Inferior parietal cortex (tissue), 1 donor: ENCODE measurements around the gene GFRA3.
"Not testable (repeated sequence)": the region's sequence is repeated elsewhere in the genome, so short reads cannot be mapped to it uniquely, and the experiment has no call there.

Experiments used
- DNase-seq: peaks from one replicate; pipeline ENCODE4 v3.0.0-alpha.2; 2016; ENCODE audit errors: extremely low spot score

Gene GFRA3, protein sequence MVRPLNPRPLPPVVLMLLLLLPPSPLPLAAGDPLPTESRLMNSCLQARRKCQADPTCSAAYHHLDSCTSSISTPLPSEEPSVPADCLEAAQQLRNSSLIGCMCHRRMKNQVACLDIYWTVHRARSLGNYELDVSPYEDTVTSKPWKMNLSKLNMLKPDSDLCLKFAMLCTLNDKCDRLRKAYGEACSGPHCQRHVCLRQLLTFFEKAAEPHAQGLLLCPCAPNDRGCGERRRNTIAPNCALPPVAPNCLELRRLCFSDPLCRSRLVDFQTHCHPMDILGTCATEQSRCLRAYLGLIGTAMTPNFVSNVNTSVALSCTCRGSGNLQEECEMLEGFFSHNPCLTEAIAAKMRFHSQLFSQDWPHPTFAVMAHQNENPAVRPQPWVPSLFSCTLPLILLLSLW

DNA sequence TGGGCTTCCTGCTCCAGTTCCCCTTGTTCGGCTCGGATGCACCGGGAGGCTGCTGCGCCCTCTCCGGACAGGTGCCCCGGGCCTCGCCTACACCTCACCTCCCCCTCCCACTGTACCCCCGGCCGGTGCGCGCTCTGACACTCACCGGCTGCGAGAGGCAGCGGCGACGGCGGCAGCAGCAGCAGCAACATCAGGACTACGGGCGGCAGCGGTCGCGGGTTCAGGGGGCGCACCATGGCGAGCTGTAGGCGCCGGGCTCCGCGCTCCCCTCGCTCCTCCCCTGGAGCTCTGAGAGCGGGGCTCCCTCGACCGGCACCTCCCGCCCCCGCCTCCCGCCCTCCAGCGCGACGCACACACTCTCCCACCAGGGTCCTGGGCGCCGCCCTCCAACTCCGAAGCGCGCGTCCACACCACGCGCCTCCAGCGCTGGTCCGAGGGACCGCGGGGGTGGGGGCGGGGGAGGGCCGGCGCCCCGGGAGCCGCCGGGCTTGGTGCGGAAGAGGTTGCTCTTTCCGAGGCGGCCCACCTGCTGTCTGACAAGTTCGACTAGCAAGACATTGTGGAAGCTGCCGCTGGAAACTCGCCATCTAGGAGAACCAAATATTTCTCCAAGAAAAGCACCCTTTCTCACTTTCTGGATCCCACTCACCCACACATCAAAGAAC is at the start of gene GFRA3:
TSS of gene GFRA3 (minus strand) at position 433 of the 665 bp plus-strand sequence. CDS start at position 236, 197 bp downstream.
- no peak for DNase-seq

DNA sequence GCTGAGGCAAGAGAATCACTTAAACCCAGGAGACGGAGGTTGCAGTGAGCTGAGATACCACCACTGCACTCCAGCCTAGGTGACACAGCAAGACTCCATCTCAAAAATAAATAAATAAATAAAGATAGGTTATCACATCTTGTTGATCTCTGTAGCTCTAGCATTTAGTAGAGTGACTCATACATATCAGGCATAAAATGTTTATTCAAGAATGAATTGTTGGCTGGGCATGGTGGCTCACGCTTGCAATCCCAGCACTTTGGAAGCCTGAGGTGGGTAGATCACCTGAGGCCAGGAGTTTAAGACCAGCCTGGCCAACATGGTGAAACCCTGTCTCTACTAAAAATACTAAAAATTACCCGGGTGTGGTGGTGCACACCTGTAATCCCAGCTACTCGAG is 43.8 kb upstream of the GFRA3 start:
- not testable (repeated sequence) for DNase-seq

DNA sequence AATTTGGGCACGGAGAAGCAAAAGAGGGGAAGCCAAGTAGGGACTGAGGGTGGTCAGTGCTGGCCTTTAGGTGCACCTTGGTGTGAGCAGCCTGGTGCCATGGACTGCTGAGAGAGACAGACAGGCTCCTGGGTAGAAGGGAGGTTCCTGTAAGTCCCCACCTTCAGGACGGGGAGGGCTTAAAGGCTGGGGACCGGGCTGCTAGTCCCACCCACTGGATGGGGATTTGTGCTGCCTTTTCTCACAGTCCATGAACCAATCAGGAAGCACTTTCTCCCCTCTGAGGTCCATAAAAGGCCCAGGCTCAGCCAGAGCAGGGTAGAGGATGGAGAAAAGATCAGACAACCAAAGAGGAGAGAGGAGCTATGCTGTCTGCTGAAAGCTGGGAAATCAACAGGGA is 41.9 kb upstream of the GFRA3 start:
- DNase-seq: no peak

DNA sequence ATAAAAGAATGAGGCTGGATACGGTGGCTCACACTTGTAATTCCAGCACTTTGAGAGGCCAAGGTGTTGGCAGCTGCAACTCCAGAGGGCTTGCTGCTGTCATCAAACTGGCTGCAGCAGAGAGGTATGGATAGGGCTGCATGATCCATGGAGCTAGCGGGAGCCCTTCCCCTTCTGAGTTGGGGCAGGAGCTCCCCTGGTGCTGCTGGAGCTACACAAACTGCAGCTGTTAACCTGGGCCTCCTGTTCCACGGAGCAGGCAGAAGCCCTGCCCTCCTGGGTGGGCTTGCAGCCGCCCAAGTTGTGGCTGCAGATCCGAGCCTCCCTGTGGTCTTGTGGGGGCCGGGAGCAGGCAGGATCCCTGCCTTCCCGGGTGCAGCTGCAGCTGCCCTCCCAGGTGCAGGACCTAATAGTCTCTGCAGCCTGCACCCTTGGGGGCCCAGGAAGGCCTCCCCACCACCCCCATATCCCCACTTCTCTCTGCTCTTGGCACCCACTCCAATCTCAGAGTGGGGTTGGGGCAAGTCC is 41.4 kb upstream of the GFRA3 start:
- no peak for DNase-seq

DNA sequence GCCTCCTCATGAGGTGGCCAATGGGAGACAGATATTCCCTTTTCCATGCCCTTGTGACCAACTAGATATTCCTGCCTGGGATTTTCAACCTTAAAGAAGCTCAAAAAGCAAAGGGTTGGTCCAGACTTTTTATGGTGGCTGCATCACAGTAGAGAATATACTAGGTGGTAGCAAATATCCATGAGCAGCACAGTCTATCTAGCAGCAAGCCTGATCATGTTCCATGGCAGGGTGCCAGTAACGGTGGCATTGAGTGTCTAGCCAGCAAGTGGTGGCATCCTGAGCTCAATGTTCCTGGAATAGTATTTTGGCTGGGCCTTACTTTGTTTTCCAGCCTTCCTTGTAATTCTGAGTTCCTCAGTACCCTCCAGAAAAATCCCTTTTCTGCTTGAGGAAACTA is 31.4 kb upstream of the GFRA3 start:
- no peak for DNase-seq

DNA sequence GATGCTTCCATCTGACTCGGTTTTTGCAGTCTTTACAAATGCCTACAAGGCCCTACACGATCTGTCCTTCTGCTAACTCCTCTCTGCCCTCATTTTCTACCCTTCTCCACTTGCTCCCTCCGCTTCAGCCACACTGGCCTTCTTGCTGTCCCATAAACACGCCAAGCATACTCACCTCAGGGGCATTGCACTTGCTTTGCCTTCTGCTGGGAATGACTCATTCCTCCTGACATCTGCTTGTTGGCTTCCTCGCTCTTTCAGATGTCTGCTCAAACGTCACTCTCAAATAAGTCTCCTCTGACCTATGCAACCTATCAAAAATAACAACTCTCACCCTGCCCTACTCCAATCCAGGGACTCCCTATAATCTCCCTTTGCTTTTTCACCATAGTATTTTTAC is 29.0 kb upstream of the GFRA3 start:
- DNase-seq: no peak

DNA sequence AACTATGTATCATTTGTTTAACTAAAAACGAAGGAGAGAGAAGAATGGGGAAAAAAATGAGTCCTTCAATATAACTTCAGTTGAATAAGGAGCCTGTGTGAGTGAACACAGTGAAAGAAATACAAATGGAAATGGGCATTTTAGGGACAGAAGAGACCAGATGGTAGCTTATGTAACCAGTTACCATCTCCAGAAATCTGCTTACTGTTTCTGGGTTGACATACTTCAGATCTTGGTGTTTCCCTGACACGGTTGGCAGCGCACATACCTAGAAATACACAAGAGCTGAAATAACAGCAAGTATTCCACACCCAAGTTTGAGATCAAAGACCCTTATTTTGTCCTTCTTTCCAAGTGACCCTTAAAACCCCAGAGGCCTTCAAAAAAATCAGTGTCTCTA is 14.9 kb upstream of the GFRA3 start:
- peak; percentile 60 for DNase-seq

DNA sequence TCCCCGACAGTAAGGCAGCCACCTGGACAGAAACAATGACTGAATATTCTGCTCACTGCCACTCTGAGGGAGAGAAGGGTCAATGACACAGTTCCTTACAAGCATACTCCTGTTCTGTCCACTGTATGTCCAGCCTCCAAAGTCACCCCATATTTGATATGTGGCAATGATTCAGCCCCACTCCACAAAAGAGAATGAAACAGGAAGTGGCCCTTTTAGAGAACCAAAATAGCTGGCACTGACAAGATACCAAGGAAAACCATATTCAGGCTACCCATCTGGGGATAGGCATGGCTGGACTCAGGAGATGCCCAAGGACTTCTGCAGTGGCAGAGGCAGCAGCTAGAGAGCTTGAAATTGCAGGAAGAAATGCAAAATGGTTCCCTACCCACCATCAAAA is 12.8 kb upstream of the GFRA3 start:
- DNase-seq: no peak

DNA sequence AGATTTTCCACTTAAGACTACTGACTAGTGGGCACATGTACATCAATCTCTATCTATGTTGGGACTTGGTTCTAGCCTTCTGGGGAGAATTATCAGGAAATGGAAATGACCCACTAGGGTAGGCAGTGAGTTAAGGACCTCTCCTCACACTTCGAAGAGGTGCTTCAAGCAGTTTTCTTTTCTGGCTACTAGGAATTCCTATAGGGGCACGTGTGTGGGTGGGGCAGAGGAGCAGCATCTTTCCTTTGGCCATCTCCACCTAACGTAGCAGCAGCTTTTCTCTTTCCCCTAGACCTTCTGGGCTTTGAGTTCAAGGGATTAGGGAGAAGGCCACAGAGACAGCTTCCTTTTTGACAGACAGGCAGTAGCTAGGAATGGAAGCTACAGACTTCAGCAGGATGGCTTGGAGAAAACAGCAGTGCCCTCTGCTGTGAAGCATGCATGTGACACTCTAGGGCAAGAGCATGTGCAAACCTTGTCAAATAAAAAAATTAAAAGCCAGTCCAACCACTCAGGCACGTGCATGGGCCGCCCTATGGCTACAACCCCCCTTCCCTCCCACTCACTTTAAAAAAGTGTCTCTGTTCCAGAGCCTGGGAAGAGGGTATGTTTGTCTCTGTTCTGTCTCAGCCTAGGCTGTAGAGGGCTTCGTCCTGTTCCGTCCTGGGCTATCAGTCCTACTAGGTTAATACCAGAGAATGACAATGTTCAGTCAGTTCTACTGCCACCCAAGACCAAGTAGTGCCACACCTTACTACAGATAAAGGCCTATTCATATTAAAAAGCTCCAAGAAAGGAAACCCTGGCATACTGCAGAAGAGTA is 8.7 kb upstream of the GFRA3 start:
- no peak for DNase-seq

DNA sequence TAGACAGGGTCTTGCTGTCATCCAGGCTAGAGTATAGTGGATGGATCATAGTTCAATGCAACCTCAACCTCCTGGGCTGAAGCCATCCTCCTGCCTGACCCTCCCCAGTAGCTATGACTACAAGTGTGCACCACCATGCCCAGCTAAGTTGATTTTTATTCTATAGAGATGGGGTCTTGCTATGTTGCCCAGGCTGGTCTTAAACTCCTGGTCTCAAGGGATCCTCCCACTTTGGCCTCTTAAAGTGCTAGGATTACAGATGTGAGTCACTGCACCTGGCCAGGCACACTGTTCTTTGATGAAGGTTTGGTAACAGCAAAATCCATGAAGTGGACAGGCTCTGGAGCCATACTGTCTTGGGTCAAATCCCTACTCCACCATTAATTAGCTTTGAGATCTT is 6.5 kb upstream of the GFRA3 start:
- DNase-seq: no peak

DNA sequence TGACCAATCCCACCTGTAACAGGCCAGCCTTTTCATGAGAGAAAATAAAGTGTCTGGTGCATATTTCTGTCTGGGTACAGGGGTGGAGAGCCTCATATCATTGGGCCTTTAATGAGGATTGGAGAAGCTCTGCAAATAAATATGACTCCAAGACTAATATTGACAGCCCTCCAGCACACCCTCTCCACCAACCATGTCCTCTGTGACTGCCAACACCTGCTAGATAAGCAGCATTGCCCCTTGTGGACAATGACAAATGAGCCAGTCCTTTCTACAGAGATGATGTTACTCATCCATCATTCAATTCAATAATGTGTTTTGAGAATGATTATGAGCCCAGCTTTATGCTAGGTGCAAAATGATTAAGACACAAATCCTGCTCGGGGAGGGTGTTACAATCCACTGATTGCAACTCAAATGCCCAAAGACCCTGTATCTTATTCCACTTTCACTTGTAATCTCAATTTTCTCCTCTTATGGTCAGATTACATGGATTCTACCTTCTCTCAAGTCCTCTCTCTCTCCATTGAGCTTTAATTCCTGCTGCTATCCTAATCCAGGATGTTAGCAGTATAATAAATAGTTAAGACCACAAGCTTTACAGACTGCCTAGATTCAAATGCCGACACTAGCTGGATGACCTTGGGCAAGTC is 2.1 kb upstream of the GFRA3 start:
- DNase-seq: no peak

DNA sequence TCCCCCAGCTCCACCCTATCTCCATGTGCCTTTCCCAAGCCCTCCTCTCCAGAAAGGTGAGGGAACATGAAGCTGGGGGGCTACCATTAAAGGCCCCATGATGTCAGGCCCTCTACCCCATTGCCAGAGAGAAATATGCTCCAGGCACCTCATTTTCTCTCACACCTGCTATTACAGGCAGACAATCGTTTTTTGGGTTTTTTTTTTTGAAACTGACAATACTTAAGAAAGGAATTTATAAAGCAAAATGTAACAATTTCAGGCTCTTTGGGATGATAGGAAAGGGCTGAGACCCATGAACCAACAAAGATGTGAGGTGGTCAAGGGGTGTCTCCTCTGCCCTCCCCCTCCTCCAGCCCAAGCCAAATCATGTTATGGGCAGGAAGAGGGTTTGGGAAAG is 1.5 kb upstream of the GFRA3 start:
- DNase-seq: no peak

DNA sequence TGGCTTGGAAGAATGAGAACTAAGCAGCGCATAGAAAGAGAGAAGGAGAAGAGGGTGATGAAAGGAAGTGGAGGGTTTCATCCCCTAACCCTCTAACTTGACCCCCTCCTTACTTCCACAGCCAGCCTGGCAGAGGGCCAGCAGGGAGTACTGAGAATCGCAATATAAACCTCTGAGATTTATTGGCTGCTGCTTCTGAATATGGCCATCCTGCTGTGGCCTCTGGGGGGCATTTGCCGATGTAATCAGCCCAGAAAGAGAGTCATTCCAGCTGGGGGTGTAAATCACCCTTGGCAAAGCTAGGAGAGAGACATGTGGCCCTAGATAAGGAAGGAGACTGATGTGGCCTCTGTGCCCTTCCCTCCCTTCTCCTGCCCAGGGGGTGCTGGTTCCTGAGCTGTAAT is 960 bp upstream of the GFRA3 start:
- no peak for DNase-seq

DNA sequence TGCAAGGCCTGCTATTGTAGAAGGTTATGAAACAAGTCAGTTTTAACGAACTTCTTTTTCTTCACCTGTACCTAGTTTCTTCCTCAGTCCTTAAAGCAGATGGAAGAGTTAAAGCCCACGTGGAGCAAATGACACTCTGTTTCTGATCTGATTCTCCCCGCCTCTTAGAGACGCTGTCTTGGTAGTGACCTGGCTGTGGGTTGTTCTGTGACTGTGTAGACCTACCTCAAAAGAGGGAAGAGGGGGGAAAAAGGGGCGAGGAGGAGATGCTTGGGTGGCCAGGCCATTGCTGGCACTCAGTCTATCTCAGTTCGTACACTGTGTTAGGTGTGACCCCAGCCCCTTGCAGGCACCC is 610 bp downstream of the GFRA3 start:
- DNase-seq: no peak

DNA sequence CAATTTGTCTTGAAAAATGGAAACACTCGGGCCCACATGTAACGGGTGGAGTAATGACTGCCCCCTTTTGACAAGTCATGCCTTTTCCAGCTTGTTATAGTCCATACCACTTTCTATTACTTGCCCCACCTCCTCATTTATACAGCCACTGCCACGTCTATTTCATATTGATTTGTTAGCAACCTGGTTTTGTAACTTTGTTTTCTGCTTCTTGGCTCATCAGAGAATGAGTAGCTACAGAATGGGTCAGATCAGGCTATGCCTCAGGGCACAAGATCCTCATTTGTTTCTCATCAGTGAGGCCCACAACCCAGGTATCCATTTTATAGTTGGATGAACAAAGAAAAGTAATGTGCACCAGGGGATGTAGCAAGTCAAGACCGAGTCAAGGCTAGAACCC is 1.7 kb downstream of the GFRA3 start:
- DNase-seq: no peak

DNA sequence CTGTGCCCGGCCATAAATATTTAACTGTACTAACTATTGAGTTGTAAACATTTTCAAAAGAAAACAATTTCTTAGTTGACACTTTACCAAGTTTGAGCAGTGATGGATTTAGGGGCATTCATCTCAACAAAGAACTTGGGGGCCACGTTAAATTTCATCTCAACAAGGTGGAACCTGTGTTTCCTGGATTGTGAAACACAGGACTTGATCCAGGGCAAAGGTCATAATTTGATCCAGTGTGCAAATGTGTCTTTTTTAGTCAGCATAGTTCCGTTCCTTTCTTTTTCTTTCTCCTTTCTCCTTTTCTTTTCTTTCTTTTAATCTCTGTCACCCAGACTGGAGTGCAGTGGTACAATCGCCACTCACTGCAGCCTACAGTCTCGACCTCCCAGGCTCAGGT is 3.1 kb downstream of the GFRA3 start:
- no peak for DNase-seq

DNA sequence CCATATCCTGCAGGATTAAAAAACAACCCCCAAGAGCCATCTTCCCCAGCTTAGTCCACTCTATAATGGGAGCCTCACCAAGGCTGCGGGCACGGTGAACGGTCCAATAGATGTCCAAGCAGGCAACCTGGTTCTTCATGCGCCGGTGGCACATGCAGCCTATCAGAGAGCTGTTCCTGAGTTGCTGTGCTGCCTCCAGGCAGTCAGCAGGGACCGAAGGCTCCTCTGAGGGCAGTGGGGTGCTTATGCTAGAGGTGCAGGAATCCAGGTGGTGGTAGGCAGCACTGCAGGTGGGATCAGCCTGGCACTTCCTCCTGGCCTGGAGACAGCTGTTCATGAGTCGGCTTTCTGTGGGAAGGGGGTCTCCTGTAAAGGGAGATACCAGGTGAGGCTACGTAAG is 10.2 kb downstream of the GFRA3 start:
- no peak for DNase-seq

DNA sequence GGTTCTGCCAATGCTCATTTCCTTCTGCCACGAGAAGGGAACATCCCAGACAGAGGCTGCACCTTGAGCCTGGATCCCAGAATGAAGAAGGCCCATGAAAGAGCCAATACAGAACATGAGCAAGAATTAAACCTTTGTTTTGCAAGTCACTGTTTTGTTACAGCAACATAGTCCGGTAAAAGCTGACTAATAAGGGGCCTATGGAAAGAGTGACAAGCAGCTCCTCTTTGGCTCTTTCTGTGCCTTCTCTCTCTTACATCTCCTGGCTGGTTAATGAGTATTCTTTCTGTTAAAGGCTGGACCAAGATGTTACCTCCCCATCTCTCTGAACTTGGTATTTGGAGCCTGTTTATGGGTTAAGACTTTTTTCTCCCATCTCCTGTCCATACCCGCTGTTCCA is 10.8 kb downstream of the GFRA3 start:
- no peak for DNase-seq

DNA sequence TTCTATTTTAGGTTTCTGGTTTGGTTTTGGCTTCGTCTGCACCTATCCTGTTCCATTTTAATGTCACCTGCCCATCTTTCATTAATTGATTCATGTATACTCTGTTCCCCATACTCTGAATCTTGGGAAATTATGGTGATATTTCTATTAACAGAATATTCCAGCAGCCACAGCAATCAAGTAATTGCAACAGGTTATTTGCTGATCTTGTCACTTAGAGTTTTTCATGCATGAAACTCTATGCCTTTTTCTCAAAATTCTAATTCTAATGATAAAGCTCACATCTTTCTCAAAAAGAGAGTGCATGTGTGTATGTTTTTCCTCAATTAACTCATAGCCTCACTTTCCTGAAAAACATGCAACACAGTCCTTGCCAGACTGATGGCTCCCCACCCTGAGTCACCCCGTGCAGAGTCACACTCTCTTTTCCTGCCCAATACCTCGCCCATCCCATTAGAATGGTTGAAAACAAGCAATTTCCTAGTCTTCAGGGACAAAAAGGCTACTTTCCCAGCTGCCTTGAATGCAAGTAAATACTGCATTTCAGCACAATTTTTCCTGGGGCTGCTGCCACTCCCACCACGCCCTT is 15.6 kb downstream of the GFRA3 start:
- no peak for DNase-seq

DNA sequence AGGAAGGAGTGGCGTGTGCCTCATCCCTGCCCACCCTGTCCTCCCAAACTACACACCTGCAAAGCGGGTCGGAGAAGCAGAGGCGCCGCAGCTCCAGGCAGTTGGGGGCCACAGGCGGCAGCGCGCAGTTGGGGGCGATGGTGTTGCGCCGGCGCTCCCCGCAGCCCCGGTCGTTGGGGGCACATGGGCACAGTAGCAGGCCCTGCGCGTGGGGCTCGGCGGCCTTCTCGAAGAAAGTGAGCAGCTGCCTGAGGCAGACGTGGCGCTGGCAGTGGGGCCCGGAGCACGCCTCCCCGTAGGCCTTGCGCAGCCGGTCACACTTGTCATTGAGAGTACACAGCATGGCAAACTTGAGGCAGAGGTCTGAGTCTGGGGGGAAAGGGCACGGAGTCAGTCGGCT is 16.8 kb downstream of the GFRA3 start:
- no peak for DNase-seq

DNA sequence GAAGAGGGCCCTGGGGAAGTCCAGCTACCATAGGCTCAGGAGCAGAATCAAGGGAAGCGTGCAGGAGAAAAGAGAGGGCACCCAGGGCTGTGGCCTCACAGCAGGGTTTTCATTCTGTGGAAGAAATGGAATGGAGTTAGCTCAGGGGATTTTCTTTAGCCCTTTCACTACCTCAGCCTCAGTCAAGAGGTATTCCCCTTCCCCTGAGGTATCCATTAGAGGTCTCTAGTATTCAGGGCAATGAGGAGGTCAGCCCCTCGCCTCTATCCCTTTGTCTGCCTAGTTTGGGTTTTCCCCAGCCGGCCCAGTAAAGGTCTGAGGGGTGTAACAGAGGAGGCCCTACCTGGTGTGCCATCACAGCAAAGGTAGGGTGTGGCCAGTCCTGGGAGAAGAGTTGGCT is 21.5 kb downstream of the GFRA3 start:
- DNase-seq: no peak

DNA sequence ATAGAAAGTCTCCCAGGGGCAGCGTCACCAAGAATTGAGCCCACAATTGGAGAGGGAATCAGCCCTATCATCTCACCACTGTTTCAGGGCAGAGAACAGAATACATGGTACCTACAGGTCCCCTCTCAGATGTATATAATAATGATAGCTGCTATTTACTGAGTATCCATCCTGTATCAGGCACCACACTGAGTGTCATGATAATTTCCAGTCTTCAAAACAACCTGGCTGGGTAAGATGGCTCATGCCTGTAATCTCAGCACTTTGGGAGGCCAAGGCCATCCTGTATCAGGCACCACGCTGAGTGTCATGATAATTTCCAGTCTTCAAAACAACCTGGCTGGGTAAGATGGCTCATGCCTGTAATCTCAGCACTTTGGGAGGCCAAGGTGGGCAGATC is 26.6 kb downstream of the GFRA3 start:
- not testable (repeated sequence) for DNase-seq
